Peyer's patch (tissue), 4 donors: ENCODE results near the gene EIPR1. TPM values are rescaled to one million over a fixed set of nuclear protein-coding genes. Genes with fewer than 3 reads are reported as not detected.

Experiments used
- DNase-seq, 3 donors: peaks; one replicate each; pipeline ENCODE4 v3.0.0-alpha.2; 2017 to 2019
- H3K27ac ChIP-seq, 4 donors: fragments of 200-600 bp; sonication (generic); one replicate each; pipeline ENCODE4 v1.5.1; 2016 to 2019
- H3K27me3 ChIP-seq, 2 donors: fragments of 200-600 bp; sonication (generic); one replicate each; pipeline ENCODE4 v1.5.1; 2019
- H3K36me3 ChIP-seq, 3 donors: fragments of 200-600 bp; sonication (generic); one replicate each; pipeline ENCODE4 v1.5.1; 2016 to 2019
- H3K4me1 ChIP-seq, 4 donors: fragments of 200-600 bp; sonication (generic); one replicate each; pipeline ENCODE4 v1.5.1; 2016 to 2019
- H3K4me3 ChIP-seq, 4 donors: fragments of 200-600 bp; sonication (generic); 1 replicate in 3 of 4; 2 replicates in 1 of 4; pipeline ENCODE4 v1.5.1; 2016 to 2019; ENCODE audit warnings: mild to moderate bottlenecking in 1 of 4
- H3K9me3 ChIP-seq, 4 donors: fragments of 200-600 bp; sonication (generic); one replicate each; pipeline ENCODE4 v1.5.1; 2016 to 2019; ENCODE audit warnings: mild to moderate bottlenecking in 1 of 4
- CTCF ChIP-seq, 6 experiments: fragments of 450-650 bp in 4 of 6; fragments of 200-600 bp in 2 of 6; sonication (generic) in 1 of 6; IDR thresholded peaks; one replicate each; pipeline ENCODE4 v1.5.1; 2017 to 2019; ENCODE audit warnings: antibody characterized with exemption in 6 of 6, mild to moderate bottlenecking in 3 of 6, moderate library complexity in 1 of 6
- POLR2A ChIP-seq, 2 donors: fragments of 450-650 bp; IDR thresholded peaks; one replicate each; pipeline ENCODE4 v1.5.1; 2017; ENCODE audit warnings: antibody characterized with exemption in 2 of 2, mild to moderate bottlenecking in 2 of 2, moderate library complexity in 2 of 2
- total RNA-seq, 4 donors: library from RNA; depleted of rRNA; stranded (reverse); fragments of >200 nt; gene quantifications; one replicate each; pipeline ENCODE4 v1.1.0, GENCODE V29; 2016

Gene EIPR1
- total RNA-seq, 4 donors from 2014 or later: 23.4 to 94.1 (median 36.2) TPM

DNA sequence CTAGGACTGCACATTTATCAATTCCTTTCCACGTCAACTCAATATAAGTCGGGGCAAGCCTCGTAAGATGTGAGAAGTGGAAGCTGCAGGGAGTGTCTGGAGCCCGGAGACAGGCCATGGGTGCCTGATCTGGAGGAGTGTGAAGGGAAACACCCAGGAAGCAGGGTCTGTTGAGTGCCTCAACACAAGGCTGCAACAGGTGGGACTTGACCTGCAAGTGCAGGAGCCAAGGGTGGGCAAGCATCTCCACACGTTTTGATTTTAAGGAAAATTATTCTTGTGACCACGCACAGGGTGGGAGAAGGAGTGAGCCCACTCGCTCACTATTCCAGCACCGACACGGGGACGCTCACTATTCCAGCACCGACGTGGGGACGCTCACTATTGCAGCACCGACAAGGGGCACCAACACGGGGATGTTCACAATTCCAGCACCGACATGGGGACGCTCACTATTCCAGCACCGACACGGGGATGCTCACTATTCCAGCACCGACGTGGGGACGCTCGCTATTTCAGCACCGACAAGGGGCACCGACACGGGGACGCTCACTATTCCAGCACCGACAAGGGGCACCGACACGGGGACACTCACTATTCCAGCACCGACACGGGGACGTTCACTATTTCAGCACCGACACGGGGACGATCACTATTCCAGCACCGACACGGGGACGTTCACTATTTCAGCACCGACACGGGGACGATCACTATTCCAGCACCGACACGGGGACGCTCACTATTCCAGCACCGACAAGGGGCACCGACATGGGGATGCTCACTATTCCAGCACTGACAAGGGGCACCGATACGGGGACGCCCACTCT, 197.3 kb downstream of the EIPR1 start:
- H3K36me3 ChIP-seq: no peaks in the 10 kb centered on the region
- no peaks in the 10 kb centered on the region for H3K27me3 ChIP-seq
- no peak overlapping the region for H3K27ac ChIP-seq
- TF ChIP-seq POLR2A (IDR thresholded peaks at IDR 0.05) (no peak), CTCF (IDR thresholded peaks at IDR 0.05) (no peak)
- no peaks in the 10 kb centered on the region for H3K9me3 ChIP-seq
- H3K4me1 ChIP-seq: no peaks in the 10 kb centered on the region
- no peak overlapping the region for H3K4me3 ChIP-seq
- DNase-seq: peak in 1 of 3 donors; percentile 50

DNA sequence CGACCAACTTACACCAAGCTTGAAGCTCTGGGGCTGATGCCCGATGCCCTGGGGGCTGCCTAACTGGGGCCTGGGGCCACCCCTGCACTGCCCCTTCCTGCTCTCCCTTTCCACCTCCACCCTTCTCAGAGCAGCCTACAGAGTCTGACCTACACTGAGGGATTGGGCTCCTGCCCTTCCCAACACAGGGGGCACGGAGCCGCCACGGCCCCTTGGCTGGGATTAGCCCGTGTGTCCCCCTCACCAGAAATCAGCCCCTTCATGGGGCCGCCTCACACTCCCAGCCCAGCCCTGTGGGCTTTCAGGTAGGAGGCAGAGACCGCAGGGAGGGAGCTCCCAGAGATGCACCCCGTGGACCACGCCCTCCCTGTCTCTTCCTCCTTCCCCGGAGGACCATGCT, 198.0 kb downstream of the EIPR1 start:
- no peak for DNase-seq

DNA sequence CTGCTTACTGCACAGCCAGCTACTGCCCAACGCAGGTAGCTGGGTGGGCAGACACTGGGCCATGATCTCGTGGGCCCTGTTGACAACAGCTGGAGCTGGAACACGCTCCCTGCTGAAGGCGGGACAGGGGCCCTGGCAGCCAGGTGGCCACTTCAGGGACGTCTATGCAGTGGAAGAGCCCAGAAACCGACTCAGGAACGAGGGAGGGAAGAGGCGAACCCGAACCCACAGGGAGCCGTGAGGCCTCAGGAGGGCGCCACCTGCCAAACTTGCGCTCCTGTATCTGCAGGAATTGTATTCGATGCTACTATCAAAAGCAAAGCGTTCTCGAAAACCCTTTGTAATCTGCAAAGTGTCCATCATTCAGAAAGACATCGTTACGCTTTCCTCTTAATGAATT, 198.4 kb downstream of the EIPR1 start:
- TF ChIP-seq CTCF (IDR thresholded peaks at IDR 0.05): no peak
- no peaks in the 10 kb centered on the region for H3K27me3 ChIP-seq
- no peak for DNase-seq
- no peaks in the 10 kb centered on the region for H3K4me1 ChIP-seq
- H3K36me3 ChIP-seq: no peaks in the 10 kb centered on the region
- no peak overlapping the region for H3K27ac ChIP-seq
- H3K4me3 ChIP-seq: no peak overlapping the region
- H3K9me3 ChIP-seq: no peaks in the 10 kb centered on the region

More for the DNA sequence above, 198.0 kb downstream of the EIPR1 start:
- Histone ChIP-seq H3K4me3 (no peak overlapping the region), H3K27ac (no peak overlapping the region), H3K27me3 (no peaks in the 10 kb centered on the region), H3K9me3 (no peaks in the 10 kb centered on the region), H3K36me3 (no peaks in the 10 kb centered on the region), H3K4me1 (no peaks in the 10 kb centered on the region)
- TF ChIP-seq POLR2A (IDR thresholded peaks at IDR 0.05): no peak
- no peak for TF ChIP-seq CTCF (IDR thresholded peaks at IDR 0.05)

- DNase-seq: no peak
- TF ChIP-seq CTCF (IDR thresholded peaks at IDR 0.05): no peak
- no peak for TF ChIP-seq POLR2A (IDR thresholded peaks at IDR 0.05)
These were observed 199.0 kb downstream of the EIPR1 start for GRCh38 chr2:3178578-3179031.

DNA sequence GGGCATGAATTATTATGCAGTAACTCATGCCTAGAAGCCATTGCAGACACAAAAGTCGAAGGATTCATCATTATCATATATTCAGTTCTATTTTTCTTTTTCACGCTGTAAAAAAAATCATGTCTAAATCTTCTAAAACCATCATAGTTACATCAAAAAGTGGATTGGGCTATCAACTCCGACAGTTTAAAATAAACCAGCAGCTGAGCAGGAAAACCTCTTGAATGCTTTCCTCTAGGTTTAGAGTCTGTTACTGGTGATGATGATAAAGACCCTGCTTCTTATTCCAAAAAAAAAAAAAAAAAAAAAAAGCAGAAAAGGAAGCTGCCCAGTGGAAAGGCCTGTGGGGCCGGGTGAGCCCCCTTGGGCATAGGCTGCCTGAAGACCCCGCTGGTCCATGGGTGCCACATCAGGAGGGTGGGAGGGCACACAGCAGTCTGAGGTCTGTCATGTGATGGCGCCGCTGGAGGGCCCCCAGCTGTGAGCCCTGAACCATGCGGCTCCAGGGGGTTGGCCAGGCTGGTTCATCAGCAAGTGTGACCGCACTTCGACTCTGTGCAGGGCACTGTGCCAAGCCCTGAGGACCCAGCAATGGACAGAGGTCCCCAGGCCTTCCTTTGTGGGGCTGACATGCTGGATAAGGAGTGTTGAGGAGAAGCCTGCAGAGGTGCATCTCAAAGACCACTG, 199.6 kb downstream of the EIPR1 start:
- H3K27me3 ChIP-seq: no peaks in the 10 kb centered on the region
- no peaks in the 10 kb centered on the region for H3K4me1 ChIP-seq
- no peak for DNase-seq
- H3K4me3 ChIP-seq: no peak overlapping the region
- H3K27ac ChIP-seq: no peak overlapping the region
- no peaks in the 10 kb centered on the region for H3K9me3 ChIP-seq
- no peaks in the 10 kb centered on the region for H3K36me3 ChIP-seq
- TF ChIP-seq POLR2A (IDR thresholded peaks at IDR 0.05) (no peak), CTCF (IDR thresholded peaks at IDR 0.05) (no peak)

More at GRCh38 chr2:3178578-3179031, 199.0 kb downstream of the EIPR1 start:
- no peak overlapping the region for H3K27ac ChIP-seq
- no peak overlapping the region for H3K4me3 ChIP-seq
- no peaks in the 10 kb centered on the region for H3K4me1 ChIP-seq
- H3K9me3 ChIP-seq: no peaks in the 10 kb centered on the region
- no peaks in the 10 kb centered on the region for H3K36me3 ChIP-seq
- no peaks in the 10 kb centered on the region for H3K27me3 ChIP-seq
